ENCODE measurements around the gene PDS5A. TPM values are rescaled to one million over a fixed set of nuclear protein-coding genes. Genes with fewer than 3 reads are reported as not detected.

PDS5A gene
- total RNA-seq, 1 donor from 2014 or later = 64.6 TPM

DNA sequence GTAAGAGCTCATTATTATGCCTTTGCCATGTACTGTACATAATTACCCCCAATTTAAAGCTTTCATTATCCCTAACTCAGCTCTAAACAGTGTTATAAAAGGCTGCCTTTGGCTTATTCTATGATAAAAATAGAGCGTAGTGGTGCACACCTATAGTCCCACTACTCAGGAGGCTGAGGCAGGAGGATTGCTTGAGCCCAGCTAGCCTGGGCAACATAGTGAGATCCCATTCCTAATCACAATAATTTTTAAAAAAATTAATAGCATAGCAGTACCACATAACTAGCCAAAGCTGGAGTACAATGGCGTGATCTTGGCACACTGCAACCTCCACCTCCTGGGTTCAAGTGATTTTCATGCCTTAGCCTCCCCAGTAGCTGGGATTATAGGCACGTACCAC is 112.4 kb downstream of the PDS5A start:
- Histone ChIP-seq H3K36me3 (peaks cover 0 to 37% of the 10 kb centered on the region in 2 donors), H3K4me3 (no peak overlapping the region), H3K27ac (no peak overlapping the region), H3K9me3 (no peaks in the 10 kb centered on the region), H3K27me3 (no peaks in the 10 kb centered on the region), H3K4me1 (no peaks in the 10 kb centered on the region)
- intact Hi-C loops (cut with DNase I) = loop anchor here (10.0 kb wide), 1 partner anchor 390 kb away; no protein-coding TSS in a partner anchor
- DNase-seq (ENCODE audit: extremely low spot score in 2 of 2) = no peak
- TF ChIP-seq, protein P1, sequence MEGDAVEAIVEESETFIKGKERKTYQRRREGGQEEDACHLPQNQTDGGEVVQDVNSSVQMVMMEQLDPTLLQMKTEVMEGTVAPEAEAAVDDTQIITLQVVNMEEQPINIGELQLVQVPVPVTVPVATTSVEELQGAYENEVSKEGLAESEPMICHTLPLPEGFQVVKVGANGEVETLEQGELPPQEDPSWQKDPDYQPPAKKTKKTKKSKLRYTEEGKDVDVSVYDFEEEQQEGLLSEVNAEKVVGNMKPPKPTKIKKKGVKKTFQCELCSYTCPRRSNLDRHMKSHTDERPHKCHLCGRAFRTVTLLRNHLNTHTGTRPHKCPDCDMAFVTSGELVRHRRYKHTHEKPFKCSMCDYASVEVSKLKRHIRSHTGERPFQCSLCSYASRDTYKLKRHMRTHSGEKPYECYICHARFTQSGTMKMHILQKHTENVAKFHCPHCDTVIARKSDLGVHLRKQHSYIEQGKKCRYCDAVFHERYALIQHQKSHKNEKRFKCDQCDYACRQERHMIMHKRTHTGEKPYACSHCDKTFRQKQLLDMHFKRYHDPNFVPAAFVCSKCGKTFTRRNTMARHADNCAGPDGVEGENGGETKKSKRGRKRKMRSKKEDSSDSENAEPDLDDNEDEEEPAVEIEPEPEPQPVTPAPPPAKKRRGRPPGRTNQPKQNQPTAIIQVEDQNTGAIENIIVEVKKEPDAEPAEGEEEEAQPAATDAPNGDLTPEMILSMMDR (IDR thresholded peaks at IDR 0.05) = no peak
- TF ChIP-seq POLR2A (IDR thresholded peaks at IDR 0.05) = no peak

DNA sequence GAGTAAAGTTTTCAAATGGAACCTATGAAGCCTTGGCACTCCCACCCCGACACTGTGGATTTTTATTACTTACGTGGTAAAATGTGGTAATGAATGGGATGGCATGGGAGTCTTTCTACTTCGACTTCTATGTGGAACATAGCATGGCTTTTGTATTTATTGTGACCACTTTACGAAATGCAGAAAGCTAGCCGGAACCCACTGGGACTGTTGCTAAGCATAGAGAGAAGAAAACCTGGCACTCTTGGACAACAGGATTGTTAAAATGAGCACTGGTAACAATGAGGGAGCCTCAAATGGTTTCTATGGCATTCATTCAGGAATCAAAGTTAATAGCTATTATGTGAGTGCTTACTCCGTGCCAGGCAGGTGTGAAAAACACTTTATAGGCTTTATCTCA is 113.3 kb downstream of the PDS5A start:
- H3K36me3 ChIP-seq = peaks cover 0 to 41% of the 10 kb centered on the region in 2 donors
- H3K27ac ChIP-seq = no peak overlapping the region
- no peaks in the 10 kb centered on the region for H3K27me3 ChIP-seq
- H3K4me1 ChIP-seq = no peaks in the 10 kb centered on the region
- no peak for DNase-seq (ENCODE audit: extremely low spot score in 2 of 2)
- H3K4me3 ChIP-seq = no peak overlapping the region
- no peaks in the 10 kb centered on the region for H3K9me3 ChIP-seq
- intact Hi-C loops (cut with DNase I) = loop anchor here (10.0 kb wide), 1 partner anchor 390 kb away; no protein-coding TSS in a partner anchor
- TF ChIP-seq POLR2AphosphoS5 (IDR thresholded peaks at IDR 0.05; ENCODE audit: insufficient read depth in 1 of 2, low read depth in 1 of 2) = no peak
- TF ChIP-seq POLR2A (IDR thresholded peaks at IDR 0.05) = no peak
- TF ChIP-seq, protein P1 (IDR thresholded peaks at IDR 0.05) = no peak

DNA sequence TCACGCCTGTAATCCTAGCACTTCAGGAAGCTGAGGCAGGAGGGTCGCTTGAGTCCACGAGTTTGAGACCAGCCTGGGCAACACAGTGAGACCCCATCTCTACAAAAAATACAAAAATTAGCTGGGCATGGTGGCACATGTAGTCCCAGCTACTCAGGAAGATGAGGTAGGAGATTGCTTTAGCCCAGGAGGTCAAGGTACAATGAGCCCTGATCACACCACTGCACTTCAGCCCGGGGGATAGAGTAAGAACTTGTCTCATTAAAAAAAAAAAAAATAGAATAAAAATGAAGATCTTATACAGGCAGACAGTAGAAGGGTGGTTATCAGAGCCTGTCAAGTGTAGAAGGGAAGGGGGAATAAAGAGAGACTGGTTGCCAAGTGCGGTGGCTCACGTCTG is 116.9 kb downstream of the PDS5A start:
- no peak for TF ChIP-seq POLR2A (IDR thresholded peaks at IDR 0.05)
- intact Hi-C loops (cut with DNase I) = loop anchor here (10.0 kb wide), 1 partner anchor 386 kb away; no protein-coding TSS in a partner anchor
- no peak for DNase-seq (ENCODE audit: extremely low spot score in 2 of 2)

DNA sequence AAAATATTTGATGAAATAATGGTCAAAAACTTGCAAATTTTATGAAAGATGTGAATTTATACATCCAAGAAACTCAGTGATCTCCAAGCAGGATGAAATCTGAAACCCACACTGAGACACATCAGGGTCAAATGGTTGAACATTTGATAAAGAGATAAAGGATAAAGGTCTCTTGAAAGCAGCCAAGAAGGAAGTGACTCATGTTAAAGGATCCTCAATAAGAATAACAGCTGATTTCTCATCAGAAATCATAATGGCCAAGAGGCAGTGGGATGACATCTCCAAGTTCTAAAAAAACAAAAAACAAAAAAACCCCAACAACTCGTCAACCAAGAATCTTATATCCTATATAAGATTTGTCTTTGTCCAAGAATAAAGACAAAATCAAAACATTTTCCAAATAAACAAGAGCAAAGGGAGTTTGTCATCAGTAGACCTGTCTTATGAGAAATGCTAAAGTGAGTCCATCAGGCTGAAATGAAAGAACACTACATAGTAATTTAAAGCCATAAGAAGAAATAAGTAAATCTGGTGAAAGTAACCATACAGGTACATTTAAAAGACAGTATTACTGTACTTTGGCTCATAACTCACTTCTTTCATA is 121.7 kb downstream of the PDS5A start:
- H3K4me1 ChIP-seq = no peaks in the 10 kb centered on the region
- no peak overlapping the region for H3K4me3 ChIP-seq
- no peaks in the 10 kb centered on the region for H3K9me3 ChIP-seq
- H3K27ac ChIP-seq = no peak overlapping the region
- H3K36me3 ChIP-seq = peaks cover 0 to 51% of the 10 kb centered on the region in 2 donors
- DNase-seq (ENCODE audit: extremely low spot score in 2 of 2) = no peak
- intact Hi-C loops (cut with DNase I) = no loop called here
- no peaks in the 10 kb centered on the region for H3K27me3 ChIP-seq
- TF ChIP-seq, protein P1 (IDR thresholded peaks at IDR 0.05) = no peak

More for the DNA sequence above, 116.9 kb downstream of the PDS5A start:
- H3K4me3 ChIP-seq = no peak overlapping the region
- H3K27ac ChIP-seq = no peak overlapping the region
- H3K36me3 ChIP-seq = peaks cover 0 to 60% of the 10 kb centered on the region in 2 donors
- no peaks in the 10 kb centered on the region for H3K27me3 ChIP-seq
- H3K9me3 ChIP-seq = no peaks in the 10 kb centered on the region
- no peaks in the 10 kb centered on the region for H3K4me1 ChIP-seq

DNA sequence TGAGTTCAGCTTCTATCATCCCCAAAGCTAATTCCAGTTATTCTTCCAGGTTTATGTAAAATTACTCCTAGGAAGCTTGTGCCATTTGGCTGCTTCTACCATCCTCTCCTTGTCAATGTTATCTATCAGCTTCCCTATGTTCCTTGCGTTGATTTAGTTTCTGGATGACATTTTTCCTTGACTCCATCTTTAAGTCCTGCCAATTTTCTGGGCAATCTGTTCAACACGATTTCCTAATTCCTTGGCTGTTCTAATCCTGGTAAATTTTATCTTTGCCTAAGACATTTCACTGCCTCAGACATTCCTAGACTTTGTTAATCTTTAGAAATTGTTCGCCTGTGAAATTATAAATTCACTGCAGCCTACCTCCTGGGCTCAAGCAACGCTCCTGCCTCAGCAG is 125.1 kb downstream of the PDS5A start:
- Histone ChIP-seq H3K4me1 (no peaks in the 10 kb centered on the region), H3K27ac (no peak overlapping the region), H3K36me3 (peaks cover 0 to 43% of the 10 kb centered on the region in 2 donors), H3K9me3 (no peaks in the 10 kb centered on the region), H3K27me3 (no peaks in the 10 kb centered on the region), H3K4me3 (no peak overlapping the region)
- intact Hi-C loops (cut with DNase I) = no loop called here
- TF ChIP-seq POLR2AphosphoS5 (IDR thresholded peaks at IDR 0.05; ENCODE audit: insufficient read depth in 1 of 2, low read depth in 1 of 2) (no peak), POLR2A (IDR thresholded peaks at IDR 0.05) (no peak)
- TF ChIP-seq, protein P1 (IDR thresholded peaks at IDR 0.05) = no peak
- no peak for DNase-seq (ENCODE audit: extremely low spot score in 2 of 2)

All from vagina (tissue), 2 donors.